Measurements from ENCODE around the gene TMEM178A.

Gene TMEM178A

DNA sequence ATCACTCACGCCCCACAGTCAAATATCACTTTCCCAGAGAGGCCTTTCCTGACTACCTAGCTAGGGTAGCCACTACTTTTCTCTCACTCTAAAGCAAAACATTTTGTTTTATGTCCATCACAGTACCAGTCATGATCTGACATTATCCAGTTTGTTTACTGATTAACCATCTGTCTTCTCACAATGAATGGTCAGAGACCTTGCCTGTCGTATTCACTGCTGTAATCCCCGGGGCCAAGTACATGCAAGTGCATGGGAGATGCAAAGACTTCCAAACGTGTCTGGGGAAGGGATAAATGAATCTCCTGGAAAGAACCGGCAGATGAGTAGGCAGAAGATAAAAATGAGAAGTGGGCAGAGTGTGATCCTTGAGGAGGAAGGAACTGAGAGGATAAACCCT, 73.7 kb downstream of the TMEM178A start:
- DNase-seq (ENCODE audit: low read depth in 2 of 2): no peak

DNA sequence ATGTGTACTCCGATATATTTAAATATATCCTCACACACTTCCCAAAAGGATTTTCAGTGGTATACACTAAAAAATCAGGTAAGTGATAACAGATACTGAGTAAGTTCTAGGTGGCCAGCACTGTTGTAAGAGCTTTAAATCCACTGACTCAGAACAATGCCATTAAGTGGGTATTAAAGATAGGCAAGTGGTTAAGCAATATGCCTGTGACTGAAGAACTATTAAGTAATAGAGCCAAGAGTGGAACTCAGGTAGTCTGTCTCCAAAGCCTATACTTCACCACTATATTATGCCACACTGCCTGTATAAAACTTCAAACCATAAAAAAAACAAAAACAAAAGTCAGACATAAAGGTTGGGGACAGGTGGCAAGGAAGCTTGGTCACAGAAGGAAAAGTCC, 76.2 kb downstream of the TMEM178A start:
- no peak for DNase-seq (ENCODE audit: low read depth in 2 of 2)

DNA sequence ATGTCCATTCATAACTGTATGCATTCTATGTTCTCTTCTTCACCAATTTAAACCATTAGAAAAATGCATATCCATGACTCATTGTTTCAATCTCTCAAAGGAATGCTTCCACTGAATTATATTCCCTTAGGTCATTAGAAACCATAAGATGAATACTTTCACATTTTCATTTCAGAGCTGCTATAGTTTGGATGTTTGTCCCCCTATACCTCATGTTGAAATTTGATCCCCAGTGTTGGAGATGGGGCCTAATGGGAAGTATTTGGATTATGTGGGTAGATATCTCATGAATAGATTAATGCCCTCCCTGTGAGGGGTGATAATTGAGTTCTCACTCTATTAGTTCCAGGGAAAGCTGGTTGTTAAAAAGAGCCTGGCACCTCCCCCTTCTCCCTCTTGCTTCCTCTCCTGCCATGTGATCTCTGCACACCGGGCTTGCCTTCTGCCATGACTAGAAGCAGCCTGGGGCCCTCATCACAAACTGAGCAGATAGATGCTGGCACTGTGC, 77.6 kb downstream of the TMEM178A start:
- DNase-seq (ENCODE audit: low read depth in 2 of 2): no peak

DNA sequence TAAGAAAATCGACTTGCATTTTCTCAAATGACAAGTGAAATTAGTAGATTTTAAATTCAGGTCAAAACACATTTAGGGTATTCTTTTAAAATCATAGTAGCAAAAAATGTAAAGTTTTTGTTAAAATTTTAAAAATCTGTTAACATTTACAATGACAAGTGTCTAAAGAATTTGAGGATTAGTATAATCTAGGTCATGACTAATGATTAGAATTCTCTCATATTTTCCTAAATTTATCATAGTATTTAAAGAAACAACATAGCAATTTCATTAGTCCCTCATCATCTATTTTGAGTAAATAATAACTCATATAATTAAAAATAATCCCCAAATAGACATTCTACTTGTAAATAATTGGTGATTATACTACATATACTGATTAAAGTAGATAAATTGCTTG, 89.7 kb downstream of the TMEM178A start:
- DNase-seq (ENCODE audit: low read depth in 2 of 2): no peak

DNA sequence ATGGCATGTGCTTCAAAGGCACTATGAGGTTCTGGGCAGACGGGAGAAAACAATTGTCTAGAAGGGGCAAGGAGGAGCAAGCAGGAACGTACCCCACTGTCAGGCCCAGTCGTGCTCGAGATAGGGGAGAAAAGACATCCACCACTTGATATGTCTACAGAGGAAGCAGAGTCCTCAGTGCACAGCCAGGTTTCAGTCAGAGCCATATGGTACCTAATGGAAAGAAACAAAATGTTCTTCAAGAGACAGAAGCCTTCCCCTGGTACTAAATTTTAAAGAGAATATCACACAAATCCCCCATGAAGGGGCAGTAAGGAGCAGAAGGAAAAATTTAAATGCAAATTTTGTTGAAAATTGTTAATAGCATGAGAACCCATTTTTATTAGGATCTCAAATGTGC, 91.4 kb downstream of the TMEM178A start:
- no peak for DNase-seq (ENCODE audit: low read depth in 2 of 2)

DNA sequence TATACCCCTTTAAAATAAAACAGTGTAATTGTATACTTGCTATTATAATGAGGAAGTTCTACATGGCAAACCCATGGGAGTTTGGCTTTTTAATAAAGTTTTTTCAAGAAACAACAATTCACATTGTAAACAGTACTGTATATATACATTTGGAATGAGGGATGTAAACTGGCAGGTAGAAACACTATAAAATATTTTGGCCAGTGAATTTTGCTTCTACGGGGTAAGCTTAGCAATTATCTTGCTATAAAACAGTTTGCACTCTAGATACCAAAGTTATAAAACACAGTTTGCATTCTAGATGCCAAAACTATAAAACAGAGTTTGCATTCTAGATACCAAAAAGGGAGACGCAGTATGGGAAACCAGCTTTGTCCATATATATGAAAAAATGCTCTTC, 96.7 kb downstream of the TMEM178A start:
- no peak for DNase-seq (ENCODE audit: low read depth in 2 of 2)
